Kidney epithelial cell (primary cell): Measurements from ENCODE around the gene ASH1L. TPM values are rescaled to one million over a fixed set of nuclear protein-coding genes. Genes with fewer than 3 reads are reported as not detected.
"Not testable (repeated sequence)": the region's sequence is repeated elsewhere in the genome, so short reads cannot be mapped to it uniquely, and the experiment has no call there.

ENCODE experiments used
- DNase-seq: peaks from one replicate; pipeline ENCODE4 v3.0.0-alpha.2; 2010; ENCODE audit warnings: low read depth
- H3K27me3 ChIP-seq: 2 replicates; pipeline ENCODE4 v1.6.0; 2011; ENCODE audit warnings: low read length; ENCODE audit not compliant: control insufficient read depth, insufficient read depth
- H3K36me3 ChIP-seq: 2 replicates; pipeline ENCODE4 v1.5.1; 2011; ENCODE audit warnings: low read length; ENCODE audit not compliant: control insufficient read depth, insufficient read depth
- H3K4me3 ChIP-seq: 2 replicates; pipeline ENCODE4 v1.5.1; 2011; ENCODE audit warnings: low read depth, mild to moderate bottlenecking, control low read depth, low read length
- total RNA-seq: library from RNA; depleted of rRNA; stranded (reverse); fragments of >200 nt; gene quantifications from 2 replicates; pipeline ENCODE4 v1.2.3, GENCODE V29; 2015
- TF ChIP-seq, protein P1 (sequence below): IDR thresholded peaks from 2 replicates; pipeline ENCODE4 v1.5.1; 2011; ENCODE audit warnings: mild to moderate bottlenecking, moderate library complexity, low read length, control low read depth, inconsistent platforms; ENCODE audit not compliant: insufficient read depth, poor library complexity, severe bottlenecking

Gene ASH1L
- total RNA-seq, 1 donor from 2014 or later = 19.5 TPM

DNA sequence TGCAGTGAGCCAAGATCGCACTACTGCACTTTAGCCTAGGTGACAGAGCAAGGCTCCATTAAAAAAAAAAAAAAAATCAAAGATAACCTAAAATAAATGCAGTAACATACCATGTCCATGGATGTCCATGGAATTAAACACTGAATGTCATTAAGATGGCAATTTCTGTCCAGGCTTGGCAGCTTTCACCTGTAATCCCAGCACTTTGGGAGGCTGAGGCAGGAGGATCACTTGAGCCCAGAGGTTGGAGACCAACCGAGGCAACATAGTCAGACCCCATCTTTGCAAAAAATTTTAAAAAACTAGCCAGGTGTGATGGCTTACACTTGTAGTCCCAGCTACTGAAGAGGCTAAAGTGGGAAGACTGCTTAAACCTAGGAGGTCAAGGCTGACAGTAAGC is 141.8 kb downstream of the ASH1L start:
- Histone ChIP-seq H3K27me3 (no peaks in the 10 kb centered on the region), H3K4me3 (no peak overlapping the region), H3K36me3 (no peaks in the 10 kb centered on the region)
- no peak for DNase-seq
- TF ChIP-seq, protein P1, sequence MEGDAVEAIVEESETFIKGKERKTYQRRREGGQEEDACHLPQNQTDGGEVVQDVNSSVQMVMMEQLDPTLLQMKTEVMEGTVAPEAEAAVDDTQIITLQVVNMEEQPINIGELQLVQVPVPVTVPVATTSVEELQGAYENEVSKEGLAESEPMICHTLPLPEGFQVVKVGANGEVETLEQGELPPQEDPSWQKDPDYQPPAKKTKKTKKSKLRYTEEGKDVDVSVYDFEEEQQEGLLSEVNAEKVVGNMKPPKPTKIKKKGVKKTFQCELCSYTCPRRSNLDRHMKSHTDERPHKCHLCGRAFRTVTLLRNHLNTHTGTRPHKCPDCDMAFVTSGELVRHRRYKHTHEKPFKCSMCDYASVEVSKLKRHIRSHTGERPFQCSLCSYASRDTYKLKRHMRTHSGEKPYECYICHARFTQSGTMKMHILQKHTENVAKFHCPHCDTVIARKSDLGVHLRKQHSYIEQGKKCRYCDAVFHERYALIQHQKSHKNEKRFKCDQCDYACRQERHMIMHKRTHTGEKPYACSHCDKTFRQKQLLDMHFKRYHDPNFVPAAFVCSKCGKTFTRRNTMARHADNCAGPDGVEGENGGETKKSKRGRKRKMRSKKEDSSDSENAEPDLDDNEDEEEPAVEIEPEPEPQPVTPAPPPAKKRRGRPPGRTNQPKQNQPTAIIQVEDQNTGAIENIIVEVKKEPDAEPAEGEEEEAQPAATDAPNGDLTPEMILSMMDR = no peak

DNA sequence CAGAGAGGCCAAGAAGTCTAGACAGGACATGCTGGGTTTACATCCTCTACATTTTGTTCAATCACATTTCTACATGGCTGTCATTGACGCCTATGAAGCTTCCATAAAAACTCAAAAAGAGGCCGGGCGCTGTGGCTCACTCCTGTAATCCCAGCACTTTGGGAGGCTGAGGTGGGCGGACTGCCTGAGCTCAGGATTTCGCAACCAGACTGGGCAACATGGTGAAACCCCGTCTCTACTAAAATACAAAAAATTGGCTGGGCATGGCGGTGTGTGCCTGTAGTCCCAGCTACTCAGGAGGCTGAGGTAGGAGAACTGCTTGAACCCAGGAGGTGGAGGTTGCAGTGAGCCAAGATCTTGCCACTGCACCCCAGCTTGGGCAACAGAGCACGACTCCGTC is 150.8 kb downstream of the ASH1L start:
- not testable (repeated sequence) for H3K36me3 ChIP-seq, DNase-seq, H3K4me3 ChIP-seq, H3K27me3 ChIP-seq

DNA sequence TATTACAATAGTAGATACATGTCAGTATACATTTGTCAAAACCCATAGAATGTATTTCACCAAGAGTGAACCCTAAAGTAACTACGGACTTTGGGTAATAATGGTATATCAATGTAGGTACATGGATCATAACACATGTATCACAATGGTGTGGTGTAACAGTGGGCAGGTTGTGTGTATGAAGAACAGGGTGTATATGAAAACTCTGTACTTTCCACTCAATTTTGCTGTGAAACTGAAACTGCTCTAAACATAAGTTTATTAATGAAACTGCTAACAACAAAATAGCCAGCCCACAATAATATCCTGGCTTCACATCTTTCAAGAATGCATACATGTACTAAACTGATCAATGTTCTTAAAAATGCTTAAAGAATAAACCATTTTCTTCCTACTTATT is 151.7 kb downstream of the ASH1L start:
- TF ChIP-seq, protein P1 = no peak
- DNase-seq = no peak
- no peak overlapping the region for H3K4me3 ChIP-seq
- H3K27me3 ChIP-seq = no peaks in the 10 kb centered on the region
- no peaks in the 10 kb centered on the region for H3K36me3 ChIP-seq

DNA sequence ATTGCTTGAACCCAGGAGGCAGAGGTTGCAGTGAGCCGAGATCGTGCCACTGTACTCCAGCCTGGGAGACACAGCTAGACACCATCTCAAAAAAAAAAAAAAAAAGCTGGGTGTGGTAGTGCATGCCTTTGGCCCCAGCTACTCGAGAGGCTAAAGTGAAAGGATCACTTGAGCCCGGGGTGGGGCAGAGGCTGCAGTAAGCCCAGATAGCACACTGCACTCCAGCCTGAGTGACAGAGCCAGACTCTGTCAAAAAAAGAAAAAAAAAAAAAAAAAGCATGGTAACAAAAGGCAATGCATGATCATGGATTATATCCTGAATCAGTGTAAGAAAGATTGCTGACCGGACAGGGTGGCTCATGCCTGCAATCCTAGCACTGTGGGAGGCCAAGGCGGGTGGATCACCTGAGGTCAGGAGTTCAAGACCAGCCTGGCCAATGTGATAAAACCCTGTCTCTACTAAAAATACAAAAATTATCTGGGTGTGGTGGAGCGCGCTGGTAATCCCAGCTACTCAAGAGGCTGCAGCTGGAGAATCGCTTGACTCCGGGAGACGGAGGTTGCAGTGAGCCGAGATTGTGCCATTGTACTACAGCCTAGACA is 165.6 kb downstream of the ASH1L start:
- TF ChIP-seq, protein P1 = no peak
- no peak overlapping the region for H3K4me3 ChIP-seq
- H3K27me3 ChIP-seq = no peaks in the 10 kb centered on the region
- DNase-seq = no peak
- H3K36me3 ChIP-seq = no peaks in the 10 kb centered on the region

DNA sequence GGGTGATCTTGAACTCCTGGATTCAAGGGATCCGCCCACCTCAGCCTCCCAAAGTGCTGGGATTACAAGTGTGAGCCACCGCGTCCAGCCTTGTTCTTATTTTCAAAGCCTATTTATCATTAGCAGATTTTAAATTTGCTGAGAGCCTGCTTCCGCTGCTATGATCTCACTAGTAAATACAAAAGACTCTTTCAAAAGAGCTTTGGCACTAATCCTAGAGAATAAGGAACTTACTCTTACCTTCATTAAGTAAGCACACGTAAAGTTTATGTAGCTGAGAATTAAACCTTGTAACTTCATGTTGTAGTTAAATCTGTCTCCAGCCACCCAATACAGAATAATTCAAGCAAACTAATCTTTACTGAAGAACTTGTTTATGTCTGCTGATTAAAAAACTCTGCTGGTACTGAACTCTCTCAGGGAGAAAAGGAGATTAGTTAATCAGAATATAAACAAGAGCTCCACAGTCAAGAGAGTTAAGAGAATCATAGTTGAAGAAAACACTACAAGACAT is 169.6 kb downstream of the ASH1L start:
- no peak for DNase-seq
- no peaks in the 10 kb centered on the region for H3K36me3 ChIP-seq
- H3K27me3 ChIP-seq = no peaks in the 10 kb centered on the region

DNA sequence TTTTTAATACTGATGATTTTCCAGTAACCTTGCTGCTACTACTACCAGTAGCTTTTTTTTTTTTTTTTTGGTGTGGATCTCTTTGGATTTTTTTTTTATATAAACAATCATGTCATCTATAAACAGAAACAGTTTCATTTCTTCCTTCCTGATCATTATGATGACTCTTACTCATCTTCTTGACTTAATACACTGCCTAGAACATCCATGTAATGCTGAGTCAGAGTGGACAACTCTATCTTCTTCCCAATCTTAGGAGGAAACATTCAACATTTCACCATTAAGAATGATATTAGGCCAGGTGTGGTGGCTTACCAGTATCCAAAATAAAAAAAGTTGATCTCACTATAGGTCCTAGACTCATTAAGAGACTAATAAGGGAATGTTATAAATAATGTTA is 172.8 kb downstream of the ASH1L start:
- TF ChIP-seq, protein P1 = no peak
- Histone ChIP-seq H3K4me3 (no peak overlapping the region), H3K36me3 (no peaks in the 10 kb centered on the region), H3K27me3 (no peaks in the 10 kb centered on the region)
- no peak for DNase-seq

More for the DNA sequence above, 169.6 kb downstream of the ASH1L start:
- no peak overlapping the region for H3K4me3 ChIP-seq
- TF ChIP-seq, protein P1 = no peak

DNA sequence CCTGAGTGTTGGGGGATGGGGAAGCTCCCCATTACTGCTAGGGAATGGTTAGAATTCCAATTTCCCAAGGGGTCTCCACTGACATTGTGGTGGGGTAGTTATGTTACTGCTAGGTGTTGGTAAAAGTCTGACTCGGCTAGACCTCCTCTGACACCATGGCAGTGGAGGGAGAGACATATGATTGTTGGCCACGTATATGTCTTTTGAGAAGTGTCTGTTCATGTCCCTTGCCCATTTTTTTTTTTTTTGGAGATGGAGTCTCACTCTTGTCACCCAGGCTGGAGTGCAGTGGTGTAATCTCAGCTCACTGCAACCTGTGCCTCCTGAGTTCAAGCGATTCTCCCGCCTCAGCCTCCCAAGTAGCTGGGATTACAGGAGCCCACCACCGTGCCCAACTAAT is 176.8 kb downstream of the ASH1L start:
- H3K27me3 ChIP-seq, DNase-seq, H3K36me3 ChIP-seq, H3K4me3 ChIP-seq: not testable (repeated sequence)
